SK-N-SH treated with all-trans-retinoic acid at 6 μM for 48 hours (cell line): ENCODE results near the gene TIAM1.

Source experiments
- BACH2 ChIP-seq: fragments of 250-450 bp; sonication (Bioruptor Pico); IDR thresholded peaks from 2 replicates; pipeline ENCODE4 v1.9.0; 2021; ENCODE audit warnings: mild to moderate bottlenecking, borderline replicate concordance
- ESRRG ChIP-seq: fragments of 250-450 bp; sonication (Bioruptor Pico); IDR thresholded peaks from 2 replicates; pipeline ENCODE4 v1.6.1; 2021; ENCODE audit warnings: mild to moderate bottlenecking
- OSR1 ChIP-seq: fragments of 250-450 bp; sonication (Bioruptor Pico); IDR thresholded peaks from 2 replicates; pipeline ENCODE4 v1.8.0; 2022; ENCODE audit warnings: moderate library complexity, mild to moderate bottlenecking, inconsistent platforms
- POU6F1 ChIP-seq: fragments of 250-450 bp; sonication (Bioruptor Pico); IDR thresholded peaks from 2 replicates; pipeline ENCODE4 v1.8.0; 2021; ENCODE audit warnings: low read depth, mild to moderate bottlenecking, moderate library complexity, borderline replicate concordance
- TSHZ2 ChIP-seq: fragments of 250-450 bp; sonication (Bioruptor Pico); IDR thresholded peaks from 2 replicates; pipeline ENCODE4 v1.5.0; 2020; ENCODE audit warnings: mild to moderate bottlenecking, moderate library complexity
- ZFP3 ChIP-seq: fragments of 250-450 bp; sonication (Bioruptor Pico); IDR thresholded peaks from 2 replicates; pipeline ENCODE4 v1.5.0; 2020; ENCODE audit warnings: mild to moderate bottlenecking, moderate library complexity
- ZNF565 ChIP-seq: fragments of 450-650 bp; formaldehyde crosslinking; conservative IDR thresholded peaks from 2 replicates; pipeline ENCODE4 v1.5.0; 2020; ENCODE audit warnings: low read depth, mild to moderate bottlenecking, moderate library complexity

- no peak for TF ChIP-seq POU6F1 (CRISPR knock-in tag)
- no peak for TF ChIP-seq BACH2
- no peak for TF ChIP-seq OSR1 (CRISPR knock-in tag)
- no peak for TF ChIP-seq ZFP3 (CRISPR knock-in tag)
- TF ChIP-seq ESRRG (CRISPR knock-in tag) = no peak
- TF ChIP-seq TSHZ2 (CRISPR knock-in tag) = no peak
- no peak for TF ChIP-seq ZNF565 (CRISPR knock-in tag)
These were observed 5.8 kb downstream of the TIAM1 start for GRCh38 chr21:31337996-31338907.
